H9 (cell line): ENCODE data around the gene FMO5. TPM values are rescaled to one million over a fixed set of nuclear protein-coding genes. Genes with fewer than 3 reads are reported as not detected.

ENCODE experiments used
- DNase-seq: peaks from one replicate; pipeline ENCODE4 v3.0.0-alpha.2; 2017
- H2AFZ ChIP-seq: one replicate; pipeline ENCODE4 v1.6.1; 2013; ENCODE audit warnings: mild to moderate bottlenecking, low read length, control low read depth, moderate library complexity
- H2AK5ac ChIP-seq: 2 replicates; pipeline ENCODE4 v1.6.1; 2013; ENCODE audit warnings: low read length, control low read depth, mixed read lengths; ENCODE audit not compliant: insufficient read length
- H2BK120ac ChIP-seq: one replicate; pipeline ENCODE4 v1.6.1; 2013; ENCODE audit warnings: low read depth, mild to moderate bottlenecking, low read length, control low read depth, inconsistent platforms; ENCODE audit not compliant: poor library complexity, severe bottlenecking
- H2BK12ac ChIP-seq: 2 replicates; pipeline ENCODE4 v1.6.1; 2013; ENCODE audit warnings: low read length, control low read depth, mixed read lengths, low read depth; ENCODE audit not compliant: insufficient read length
- H2BK15ac ChIP-seq: 2 replicates; pipeline ENCODE4 v1.6.1; 2013; ENCODE audit warnings: low read depth, low read length, control low read depth
- H2BK20ac ChIP-seq: one replicate; pipeline ENCODE4 v1.6.1; 2013; ENCODE audit warnings: low read depth, mild to moderate bottlenecking, low read length, control low read depth, inconsistent platforms; ENCODE audit not compliant: poor library complexity, severe bottlenecking
- H2BK5ac ChIP-seq: 2 replicates; pipeline ENCODE4 v1.6.1; 2013; ENCODE audit warnings: low read length, control low read depth, mixed read lengths; ENCODE audit not compliant: insufficient read length
- H3K14ac ChIP-seq: 2 replicates; pipeline ENCODE4 v1.6.1; 2013; ENCODE audit warnings: low read length, control low read depth; ENCODE audit not compliant: insufficient read depth
- H3K18ac ChIP-seq: 2 replicates; pipeline ENCODE4 v1.6.1; 2013; ENCODE audit warnings: low read depth, mild to moderate bottlenecking, mixed read lengths, low read length, control low read depth; ENCODE audit not compliant: insufficient read length
- H3K23ac ChIP-seq: 2 replicates; pipeline ENCODE4 v1.6.1; 2013; ENCODE audit warnings: low read length, control low read depth, mixed read lengths, low read depth; ENCODE audit not compliant: insufficient read length
- H3K23me2 ChIP-seq: 2 replicates; pipeline ENCODE4 v1.6.1; 2013; ENCODE audit warnings: low read depth, mild to moderate bottlenecking, mixed read lengths, low read length, control low read depth; ENCODE audit not compliant: insufficient read length, poor library complexity, severe bottlenecking
- H3K27ac ChIP-seq: 2 replicates; pipeline ENCODE4 v1.5.1; 2013; ENCODE audit warnings: low read length, control low read depth, mixed read lengths, low read depth; ENCODE audit not compliant: insufficient read length
- H3K27me3 ChIP-seq: 2 replicates; pipeline ENCODE4 v1.6.1; 2013; ENCODE audit warnings: low read length, control low read depth, inconsistent platforms; ENCODE audit not compliant: insufficient read depth
- H3K4ac ChIP-seq: 2 replicates; pipeline ENCODE4 v1.6.1; 2013; ENCODE audit warnings: low read depth, mild to moderate bottlenecking, control low read depth, inconsistent platforms, low read length, moderate library complexity
- H3K4me1 ChIP-seq: 2 replicates; pipeline ENCODE4 v1.6.1; 2013; ENCODE audit warnings: low read length, control low read depth, inconsistent platforms; ENCODE audit not compliant: insufficient read depth
- H3K4me2 ChIP-seq: 2 replicates; pipeline ENCODE4 v1.6.1; 2013; ENCODE audit warnings: low read length, control low read depth, mixed read lengths; ENCODE audit not compliant: insufficient read length, insufficient read depth
- H3K56ac ChIP-seq: 2 replicates; pipeline ENCODE4 v1.6.1; 2013; ENCODE audit warnings: low read depth, mild to moderate bottlenecking, mixed read lengths, low read length, control low read depth; ENCODE audit not compliant: insufficient read length
- H3K79me1 ChIP-seq: 2 replicates; pipeline ENCODE4 v1.6.1; 2013; ENCODE audit warnings: low read depth, mild to moderate bottlenecking, moderate library complexity, low read length, control low read depth, inconsistent platforms; ENCODE audit not compliant: insufficient read depth, poor library complexity, severe bottlenecking
- H3K79me2 ChIP-seq: 2 replicates; pipeline ENCODE4 v1.6.1; 2013; ENCODE audit warnings: low read length, control low read depth, inconsistent platforms; ENCODE audit not compliant: insufficient read depth
- H3K9ac ChIP-seq: 2 replicates; pipeline ENCODE4 v1.6.1; 2013; ENCODE audit warnings: low read length, control low read depth, mixed read lengths; ENCODE audit not compliant: insufficient read length; ENCODE audit errors: extremely low read depth
- H3K9me3 ChIP-seq: one replicate; pipeline ENCODE4 v1.6.1; 2013; ENCODE audit warnings: low read depth, low read length, inconsistent platforms; ENCODE audit not compliant: control insufficient read depth
- H3T11ph ChIP-seq: one replicate; pipeline ENCODE4 v1.6.1; 2013; ENCODE audit warnings: mild to moderate bottlenecking, low read length, control low read depth, inconsistent platforms
- H4K20me1 ChIP-seq: one replicate; pipeline ENCODE4 v1.6.1; 2013; ENCODE audit not compliant: control insufficient read depth, insufficient read length, insufficient read depth
- H4K5ac ChIP-seq: 2 replicates; pipeline ENCODE4 v1.6.1; 2013; ENCODE audit warnings: low read depth, mild to moderate bottlenecking, mixed read lengths, low read length, control low read depth; ENCODE audit not compliant: insufficient read length
- H4K8ac ChIP-seq: replicated peaks from 2 replicates; pipeline ENCODE4 v1.6.1; 2013; ENCODE audit warnings: low read length, control low read depth, mixed read lengths, low read depth; ENCODE audit not compliant: insufficient read length
- H4K91ac ChIP-seq: 2 replicates; pipeline ENCODE4 v1.6.1; 2013; ENCODE audit warnings: low read depth, mild to moderate bottlenecking, moderate library complexity, mixed read lengths, low read length, control low read depth; ENCODE audit not compliant: insufficient read length
- H3K27ac Mint-ChIP-seq, 3 experiments: 2 replicates in 2 of 3; 3 replicates in 1 of 3; pipeline ENCODE4 v1.8.0; 2020 to 2021; ENCODE audit warnings: mixed read lengths in 3 of 3, mild to moderate bottlenecking in 1 of 3, moderate library complexity in 1 of 3
- H3K27me3 Mint-ChIP-seq: 2 replicates; pipeline ENCODE4 v1.8.0; 2021; ENCODE audit warnings: low read depth, mild to moderate bottlenecking, moderate library complexity, mixed read lengths
- H3K36me3 Mint-ChIP-seq, 3 experiments: 2 replicates in 2 of 3; 3 replicates in 1 of 3; pipeline ENCODE4 v1.8.0; 2020 to 2021; ENCODE audit warnings: low read depth in 3 of 3, mixed read lengths in 3 of 3; ENCODE audit not compliant: insufficient read depth in 1 of 3
- H3K4me1 Mint-ChIP-seq, 2 experiments: 2 replicates each; pipeline ENCODE4 v1.8.0; 2020; ENCODE audit warnings: mixed read lengths in 2 of 2
- H3K4me3 Mint-ChIP-seq, 2 experiments: 2 replicates in 1 of 2; 3 replicates in 1 of 2; pipeline ENCODE4 v1.8.0; 2020 to 2021; ENCODE audit warnings: mild to moderate bottlenecking in 2 of 2, mixed read lengths in 2 of 2, moderate library complexity in 1 of 2
- H3K9me3 Mint-ChIP-seq, 2 experiments: 2 replicates in 1 of 2; 3 replicates in 1 of 2; pipeline ENCODE4 v1.8.0; 2020; ENCODE audit warnings: mild to moderate bottlenecking in 2 of 2, mixed read lengths in 2 of 2, moderate library complexity in 1 of 2
- CTCF ChIP-seq: fragments of 200-600 bp; sonication (generic); conservative IDR thresholded peaks from 3 replicates; pipeline ENCODE4 v1.8.0; 2021; ENCODE audit warnings: antibody characterized with exemption, mild to moderate bottlenecking
- WGBS: extraction: QIAGEN DNeasy Blood & Tissue Kit; methylation state at CpG from one replicate; pipeline ENCODE4 v1.1.7; 2013; ENCODE audit warnings: missing lambda C conversion rate, low lambda C conversion rate, mixed read lengths; ENCODE audit not compliant: insufficient read length; ENCODE audit errors: extremely low coverage; 5-methylcytosine and 5-hydroxymethylcytosine counted together
- total RNA-seq: library from RNA; stranded (reverse); gene quantifications from 2 replicates; pipeline ENCODE4 v1.2.1, GENCODE V29; 2021

FMO5 gene
- total RNA-seq, 1 experiment from 2014 or later, result 0.61 TPM

- Histone ChIP-seq H3K27ac (no peak overlapping the region), H2AK5ac (no peak overlapping the region), H4K8ac (no peak overlapping the region), H2BK15ac (no peak overlapping the region), H3K4me2 (no peak overlapping the region), H2AFZ (no peak overlapping the region), H4K91ac (no peak overlapping the region), H3K79me1 (no peaks in the 10 kb centered on the region), H2BK12ac (no peak overlapping the region), H3K4ac (no peak overlapping the region), H3K79me2 (no peaks in the 10 kb centered on the region), H3K14ac (no peak overlapping the region), H3K23ac (no peak overlapping the region), H3K4me1 (peaks cover 4% of the 10 kb centered on the region; the same call in 1 of the 2 replicates), H3K9ac (no peak overlapping the region), H3K56ac (no peak overlapping the region), H2BK20ac (no peak overlapping the region), H3K18ac (no peak overlapping the region), H3K27me3 (no peaks in the 10 kb centered on the region), H4K5ac (no peak overlapping the region), H4K20me1 (no peaks in the 10 kb centered on the region), H2BK5ac (no peak overlapping the region), H3K9me3 (peaks cover 5% of the 10 kb centered on the region), H3K23me2 (no peaks in the 10 kb centered on the region), H2BK120ac (no peak overlapping the region), H3T11ph (no peak overlapping the region)
- no peak for DNase-seq
- Mint-ChIP-seq H3K36me3 (peaks cover 16 to 25% (median 18%) of the 10 kb centered on the region in 3 experiments), H3K9me3 (peaks cover 28 to 31% of the 10 kb centered on the region in 2 experiments), H3K4me1 (peaks cover 18 to 25% of the 10 kb centered on the region in 2 experiments), H3K4me3 (no peak overlapping the region), H3K27me3 (peaks cover 2% of the 10 kb centered on the region), H3K27ac (no peak overlapping the region)
- no peak for TF ChIP-seq CTCF
- WGBS, result no CpG with 5 or more reads among the region's 2 CpGs
Measured at GRCh38 chr1:147236448-147236847, 11.3 kb upstream of the FMO5 start.
